Lung microvascular endothelial cell (primary cell): ENCODE results near the gene CAPN2. TPM values are rescaled to one million over a fixed set of nuclear protein-coding genes. Genes with fewer than 3 reads are reported as not detected.
A peak's percentile ranks its signal among the peaks of the same experiment; 100 is the strongest.
"Not testable (repeated sequence)": the region's sequence is repeated elsewhere in the genome, so short reads cannot be mapped to it uniquely, and the experiment has no call there.

Source experiments
- DNase-seq, 2 donors: peaks; one replicate each; pipeline versions ENCODE4 v3.0.0 to v3.0.0-alpha.2; 2010; ENCODE audit warnings: low read depth in 2 of 2
- total RNA-seq: library from RNA; depleted of rRNA; stranded (reverse); fragments of >200 nt; gene quantifications from 2 replicates; pipeline ENCODE4 v1.2.1, GENCODE V29; 2014

The CAPN2 gene
- total RNA-seq, 1 donor from 2014 or later: 138 TPM

- no peak for DNase-seq
Measured at GRCh38 chr1:223784541-223784940, 72.2 kb downstream of the CAPN2 start.

DNA sequence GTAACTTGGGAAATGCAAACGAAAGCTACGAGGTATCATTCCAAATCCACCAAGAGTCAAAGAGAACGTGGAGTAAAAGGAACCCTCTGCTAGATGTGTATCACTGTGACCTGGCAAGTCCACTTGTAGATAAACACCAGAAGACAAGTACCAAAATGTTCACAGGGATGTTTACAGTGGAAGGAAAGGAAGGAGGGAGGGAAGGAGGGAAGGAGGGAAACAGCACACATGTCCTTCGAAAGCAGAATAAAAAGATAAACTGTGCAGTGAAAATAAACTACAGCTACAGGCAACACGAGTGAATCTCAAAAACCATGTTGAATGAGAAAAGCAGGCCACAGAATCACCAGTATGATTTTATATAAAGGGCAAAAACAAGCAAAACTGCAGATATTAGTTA is 73.5 kb downstream of the CAPN2 start:
- DNase-seq: no peak

- no peak for DNase-seq
Measured at GRCh38 chr1:223788746-223789415, 76.5 kb downstream of the CAPN2 start.

GRCh38 chr1:223792046-223792445 is 79.7 kb downstream of the CAPN2 start:
- DNase-seq: no peak

GRCh38 chr1:223793716-223794115 is 81.4 kb downstream of the CAPN2 start:
- no peak for DNase-seq

GRCh38 chr1:223794136-223794880 is 82.0 kb downstream of the CAPN2 start:
- DNase-seq: no peak

DNA sequence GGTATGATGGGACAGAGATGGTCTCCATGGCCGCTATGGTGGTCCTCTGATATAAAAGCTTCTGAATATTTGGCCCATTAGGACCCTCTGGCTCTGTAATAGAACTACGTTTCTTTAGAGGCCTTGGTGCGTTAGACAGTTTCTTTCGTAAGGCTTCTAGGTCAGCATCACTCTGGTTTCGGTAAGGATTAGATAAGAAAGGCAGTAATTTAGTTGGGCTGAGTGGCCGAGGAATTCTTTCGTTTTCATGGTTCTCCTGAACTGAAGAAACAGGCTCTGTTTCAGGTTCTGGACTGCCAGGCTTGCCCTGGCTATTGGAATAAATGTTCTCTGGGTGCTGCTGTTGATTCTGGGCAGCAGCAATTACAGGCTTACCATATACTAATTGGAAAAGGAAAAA is 83.9 kb downstream of the CAPN2 start:
- DNase-seq: no peak

DNA sequence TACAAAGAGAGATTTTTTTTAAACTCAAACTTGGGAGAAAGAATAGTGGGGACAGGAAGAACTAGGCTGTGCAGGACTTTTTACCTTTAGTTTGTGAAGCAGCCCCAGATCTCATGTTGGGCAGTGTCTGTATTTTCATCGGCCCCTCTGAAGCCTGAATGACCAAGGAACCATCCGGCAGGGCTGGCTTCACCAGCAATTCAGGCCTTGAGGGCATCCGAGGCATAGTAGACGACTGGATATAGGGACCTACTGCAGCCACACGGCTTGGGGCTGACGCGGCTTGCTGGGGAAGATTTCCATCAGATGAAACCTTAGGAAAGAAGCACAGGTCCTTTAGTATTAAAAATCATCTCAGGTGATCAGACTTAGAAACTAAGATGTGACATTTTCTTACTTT is 89.7 kb downstream of the CAPN2 start:
- DNase-seq: no peak

DNA sequence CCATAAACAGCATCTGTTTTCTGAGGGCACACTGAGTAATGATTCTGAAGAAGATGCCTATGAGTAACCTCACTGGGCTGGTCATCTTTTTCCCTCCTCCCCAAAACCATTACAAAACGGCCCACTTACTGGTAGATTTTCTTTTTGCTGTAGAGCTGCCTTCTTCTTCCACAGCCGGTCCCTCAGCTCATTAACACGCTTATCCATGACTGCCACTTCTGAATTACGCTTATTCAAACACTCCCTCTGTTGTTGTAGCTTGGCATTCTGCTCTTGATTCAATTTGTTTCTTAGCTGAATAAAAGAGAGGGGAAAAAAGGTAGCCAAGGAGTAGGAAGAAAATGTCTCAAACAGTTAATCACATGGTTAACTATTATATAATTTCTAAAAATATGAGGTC is 90.3 kb downstream of the CAPN2 start:
- DNase-seq: no peak

GRCh38 chr1:223803211-223803610 is 90.9 kb downstream of the CAPN2 start:
- peak in 1 of 2 donors; percentile 27 for DNase-seq

- DNase-seq: peak in 1 of 2 donors; percentile 16
Measured at GRCh38 chr1:223809905-223810304, 97.6 kb downstream of the CAPN2 start.

- DNase-seq: peak in 1 of 2 donors; percentile 42
Measured at GRCh38 chr1:223810586-223810985, 98.2 kb downstream of the CAPN2 start.

DNA sequence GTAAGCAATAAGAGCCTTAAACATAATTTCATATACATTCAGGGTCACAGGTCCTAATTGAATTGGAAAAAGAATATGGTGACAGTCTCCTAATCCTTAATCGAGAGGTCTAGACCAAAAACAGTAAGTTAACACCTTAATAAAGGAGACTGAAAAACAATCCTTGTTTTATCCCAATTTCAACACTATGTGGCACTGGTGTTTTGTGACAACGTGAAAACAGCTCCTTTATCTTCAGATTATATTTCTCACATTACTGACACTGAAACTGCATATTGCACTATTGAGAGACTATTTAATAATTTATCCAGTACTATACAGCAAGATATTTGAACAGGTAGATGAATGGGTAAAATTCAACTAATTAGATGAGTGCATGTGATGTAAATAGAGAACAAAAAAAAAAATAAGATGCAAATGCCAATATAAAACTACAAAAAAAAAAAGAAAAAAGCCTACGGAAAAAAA is 99.3 kb downstream of the CAPN2 start:
- peak; percentile 58 to 69 for DNase-seq

DNA sequence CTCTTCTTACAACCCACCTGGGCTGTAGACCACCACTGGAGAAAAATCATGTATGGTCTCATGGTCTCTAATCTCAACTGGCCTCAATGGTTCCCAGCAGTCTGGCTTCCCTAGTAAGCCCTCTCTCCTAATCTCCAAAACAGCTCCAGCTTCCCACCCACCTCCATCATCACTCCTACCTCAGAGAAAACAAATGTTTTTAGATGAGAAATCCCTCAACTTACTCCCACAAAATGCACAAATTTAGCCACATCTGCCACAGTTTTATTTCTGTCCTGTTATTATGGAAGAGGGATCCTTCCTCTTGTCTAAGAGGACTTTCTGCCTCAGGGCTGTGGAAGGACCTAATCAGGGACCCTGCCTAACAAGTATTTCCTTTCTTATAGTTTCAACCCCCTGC is 101.3 kb downstream of the CAPN2 start:
- no peak for DNase-seq

DNA sequence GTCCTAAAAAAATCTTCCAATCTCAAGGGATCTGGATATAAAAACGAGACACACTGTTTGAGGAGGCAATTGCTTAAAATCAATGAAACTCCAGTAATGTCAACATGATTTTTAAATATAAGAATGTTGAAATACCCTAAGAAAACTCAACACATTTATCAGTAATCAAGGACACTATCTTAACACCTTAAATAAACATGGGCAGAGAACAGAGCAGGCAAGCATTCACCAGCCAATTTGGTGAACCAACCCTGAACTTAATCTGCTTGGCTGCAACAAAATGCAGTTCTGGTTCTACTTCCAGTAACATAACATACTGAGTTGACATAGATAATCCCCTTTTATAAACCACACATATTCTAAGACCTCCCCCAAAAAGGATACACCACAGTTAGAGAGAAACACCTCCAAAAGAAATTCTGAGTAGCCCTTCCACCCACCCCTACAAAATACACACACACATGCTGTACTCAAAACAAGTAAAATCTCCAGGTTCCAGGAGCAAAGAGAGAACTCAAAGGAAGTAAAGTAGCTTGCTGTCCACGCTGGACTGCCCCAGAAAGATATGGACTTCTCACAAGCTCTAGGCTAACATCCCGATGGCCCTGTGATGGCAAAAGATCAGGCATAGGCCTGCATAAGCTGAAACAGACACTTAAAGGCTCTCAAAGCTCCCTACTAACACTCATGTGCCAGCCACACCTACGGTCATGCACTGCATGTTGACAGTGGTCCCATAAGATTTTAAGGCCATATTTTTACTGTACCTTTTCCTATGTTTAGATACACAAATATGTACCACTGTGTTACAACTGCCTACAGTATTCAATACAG is 102.9 kb downstream of the CAPN2 start:
- no peak for DNase-seq

DNA sequence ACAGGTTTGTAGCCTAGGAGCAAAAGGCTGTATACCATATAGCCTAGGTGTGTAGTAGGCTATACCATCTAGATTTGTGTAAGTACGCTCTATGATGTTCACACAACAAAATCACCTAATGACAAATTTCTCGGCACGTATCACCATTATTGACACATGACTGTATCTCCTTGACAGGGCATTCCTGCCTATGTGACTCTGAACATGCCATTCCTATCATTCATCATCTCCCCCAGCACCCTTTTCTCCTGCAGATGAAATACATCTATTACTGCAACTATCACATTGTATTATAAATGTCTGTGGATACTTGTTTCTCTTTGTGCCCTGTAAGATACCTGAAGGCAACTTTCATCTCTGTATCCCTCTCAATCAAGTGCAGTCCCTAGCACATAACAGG is 103.5 kb downstream of the CAPN2 start:
- peak in 1 of 2 donors; percentile 38 for DNase-seq

GRCh38 chr1:223817265-223817664 is 104.9 kb downstream of the CAPN2 start:
- not testable (repeated sequence) for DNase-seq

- peak in 1 of 2 donors; percentile 39 for DNase-seq
Measured at GRCh38 chr1:223819730-223820514, 107.6 kb downstream of the CAPN2 start.

DNA sequence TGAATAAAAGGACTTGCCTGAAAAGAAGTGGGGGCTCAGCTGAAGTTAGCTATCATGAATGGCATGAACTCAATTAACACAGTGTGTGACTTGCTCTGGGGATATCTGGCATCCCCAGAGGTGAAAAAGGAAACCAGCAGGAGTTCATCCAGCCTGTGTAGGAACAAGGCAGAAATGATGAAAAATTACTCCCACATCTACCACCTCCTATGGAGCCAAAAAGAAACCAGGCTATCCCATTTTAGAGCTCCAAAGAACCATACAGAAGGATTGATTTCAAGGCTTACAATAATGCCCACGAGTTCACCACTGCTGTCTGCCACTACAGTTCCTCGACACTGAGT is 108.1 kb downstream of the CAPN2 start:
- DNase-seq: no peak

DNA sequence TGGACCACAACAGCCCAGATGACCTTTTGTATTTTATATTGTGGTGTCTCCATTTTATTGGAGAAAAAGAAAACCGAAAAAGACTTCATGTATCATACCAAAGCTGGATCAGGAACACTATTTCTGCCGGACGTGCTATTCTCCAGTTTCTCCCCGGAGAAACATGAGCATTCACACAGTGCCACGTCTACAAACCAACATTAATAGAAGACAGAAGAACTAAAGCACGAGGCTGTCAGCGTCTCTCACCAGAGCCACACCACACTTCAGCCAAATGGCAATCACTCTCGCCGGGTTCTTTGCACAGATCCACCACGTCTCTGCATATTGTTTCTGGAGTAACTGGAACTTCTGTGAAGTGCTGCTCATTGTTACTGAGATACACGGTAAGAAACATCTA is 108.6 kb downstream of the CAPN2 start:
- no peak for DNase-seq

GRCh38 chr1:223824287-223824686 is 111.9 kb downstream of the CAPN2 start:
- DNase-seq: no peak
